Colonic mucosa (tissue), 4 donors: ENCODE data around the gene TRIM17. TPM values are rescaled to one million over a fixed set of nuclear protein-coding genes. Genes with fewer than 3 reads are reported as not detected.

ENCODE experiments used
- DNase-seq: peaks from one replicate; pipeline ENCODE4 v3.0.0-alpha.2; 2020
- H3K27ac ChIP-seq: fragments of 200-600 bp; one replicate; pipeline ENCODE4 v1.8.0; 2021
- H3K27me3 ChIP-seq: fragments of 200-600 bp; one replicate; pipeline ENCODE4 v1.8.0; 2021
- H3K36me3 ChIP-seq: fragments of 200-600 bp; one replicate; pipeline ENCODE4 v1.8.0; 2021
- H3K4me1 ChIP-seq: fragments of 200-600 bp; one replicate; pipeline ENCODE4 v1.8.0; 2021; ENCODE audit warnings: mild to moderate bottlenecking
- H3K4me3 ChIP-seq: fragments of 200-600 bp; one replicate; pipeline ENCODE4 v1.8.0; 2021
- H3K9ac ChIP-seq, 2 donors: one replicate each; pipeline ENCODE4 v1.7.0; 2013; ENCODE audit warnings: control low read depth in 2 of 2, low read depth in 2 of 2, low read length in 2 of 2
- H3K9me3 ChIP-seq: fragments of 200-600 bp; one replicate; pipeline ENCODE4 v1.8.0; 2021
- CTCF ChIP-seq: fragments of 200-600 bp; IDR thresholded peaks from one replicate; pipeline ENCODE4 v1.8.0; 2022; ENCODE audit warnings: antibody characterized with exemption, mild to moderate bottlenecking
- intact Hi-C: fragments of 100-400 bp; cut with DNase I; formaldehyde crosslinking; loops from one replicate; pipeline ENCODE4 v1.14.1; 2022
- total RNA-seq, 2 donors: library from RNA; stranded (reverse); fragmentation: NEBNext Ultra II Directional in 1 of 2; extraction: Animal tissue kit (Norgen Biotek cat#: 25700) in 1 of 2; gene quantifications; one replicate each; pipeline ENCODE4 v1.2.1, GENCODE V29; 2021
- donor health status: healthy.
- donor health status: DM: no; HTN: no; CAD: no.
- donor health status: DM: no; HTN: no; CAD: no.

TRIM17 gene
- total RNA-seq, 2 donors from 2014 or later, result 0.21 TPM; not detected in 1

DNA sequence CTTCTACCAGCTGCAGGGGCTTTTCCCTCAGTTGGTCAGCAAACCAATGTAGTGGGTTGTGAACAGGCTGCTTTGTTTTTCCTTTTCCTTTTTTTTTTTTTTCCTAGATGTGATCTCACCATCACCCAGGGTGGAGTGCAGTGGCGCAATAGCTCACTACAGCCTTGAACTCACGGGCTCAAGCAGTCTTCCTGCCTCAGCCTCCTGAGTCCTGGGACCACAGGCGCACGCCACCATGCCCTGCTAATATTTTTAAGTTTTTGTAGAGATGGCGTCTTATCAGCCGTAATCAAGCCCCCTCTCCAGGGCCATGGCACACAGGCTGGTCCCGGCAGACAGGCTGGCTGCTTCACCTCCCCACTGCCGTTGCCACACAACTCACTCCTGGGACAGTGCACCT, 6.6 kb downstream of the TRIM17 start:
- DNase-seq, result no peak
- Histone ChIP-seq H3K36me3 (no peaks in the 10 kb centered on the region), H3K4me1 (peaks cover 4% of the 10 kb centered on the region), H3K27me3 (no peaks in the 10 kb centered on the region), H3K9me3 (no peaks in the 10 kb centered on the region), H3K27ac (no peak overlapping the region), H3K9ac (no peak overlapping the region), H3K4me3 (no peak overlapping the region)
- intact Hi-C loops, result no loop called here
- no peak for TF ChIP-seq CTCF

- Histone ChIP-seq H3K36me3 (no peaks in the 10 kb centered on the region), H3K9ac (no peak overlapping the region), H3K27ac (no peak overlapping the region), H3K9me3 (no peaks in the 10 kb centered on the region), H3K27me3 (no peaks in the 10 kb centered on the region), H3K4me1 (peaks cover 12% of the 10 kb centered on the region), H3K4me3 (no peak overlapping the region)
- no peak for TF ChIP-seq CTCF
- no peak for DNase-seq
- intact Hi-C loops, result loop anchor here (5.0 kb wide), 1 partner anchor 48 kb away; a partner anchor contains a TSS
These were observed 7.5 kb downstream of the TRIM17 start for GRCh38 chr1:228408869-228409805.

DNA sequence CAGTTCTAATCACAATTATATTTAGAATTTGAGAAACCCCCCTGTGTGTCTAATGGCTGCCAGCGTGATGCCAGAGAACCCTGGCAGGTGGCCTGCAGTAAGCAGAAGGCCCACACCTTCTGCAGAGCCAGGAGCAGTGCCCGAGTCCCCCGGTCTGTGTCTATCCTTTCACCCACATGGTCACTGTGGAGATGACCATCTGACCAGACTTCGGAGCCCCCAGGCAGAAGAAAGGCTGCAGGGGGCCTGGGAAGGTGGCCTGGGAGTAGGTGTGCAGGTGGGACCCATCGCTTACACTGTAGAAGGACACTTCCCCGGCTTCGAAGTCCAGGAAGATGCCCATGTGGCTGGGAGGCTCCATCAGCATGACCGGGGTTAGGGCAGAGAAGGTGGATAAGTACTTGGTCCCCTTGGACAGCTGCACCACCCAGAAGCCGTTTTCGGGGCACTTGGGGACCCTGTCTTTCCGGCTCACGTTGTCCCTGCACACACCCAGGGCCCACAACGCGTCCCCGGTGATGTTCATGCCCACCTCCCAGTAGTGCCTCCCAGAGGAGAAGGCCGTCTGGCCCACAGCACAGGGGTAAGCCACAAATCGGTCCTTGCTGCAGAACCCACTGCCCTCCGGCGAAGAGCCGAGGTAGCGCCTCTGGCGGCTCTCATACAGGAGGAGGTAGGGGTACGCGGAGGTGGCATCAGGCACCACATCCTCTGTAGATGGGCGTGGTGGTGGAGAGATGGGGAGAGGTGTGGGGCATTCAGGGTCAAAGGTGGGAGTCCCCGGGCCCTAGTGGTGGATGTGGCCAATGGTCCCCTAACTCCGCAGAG, 8.4 kb downstream of the TRIM17 start:
- DNase-seq, result no peak
- Histone ChIP-seq H3K9me3 (no peaks in the 10 kb centered on the region), H3K27me3 (no peaks in the 10 kb centered on the region), H3K4me1 (peaks cover 15% of the 10 kb centered on the region), H3K4me3 (no peak overlapping the region), H3K9ac (no peak overlapping the region), H3K36me3 (no peaks in the 10 kb centered on the region), H3K27ac (no peak overlapping the region)
- TF ChIP-seq CTCF, result no peak
- intact Hi-C loops, result loop anchor here (5.0 kb wide), 1 partner anchor 49 kb away; a partner anchor contains a TSS

GRCh38 chr1:228407106-228408040, 9.3 kb downstream of the TRIM17 start:
- Histone ChIP-seq H3K4me1 (peaks cover 15% of the 10 kb centered on the region), H3K4me3 (peak overlapping the region; percentile 69), H3K27ac (peak overlapping the region; percentile 77), H3K36me3 (no peaks in the 10 kb centered on the region), H3K9ac (peak overlapping the region; percentile 52 to 92), H3K9me3 (no peaks in the 10 kb centered on the region), H3K27me3 (no peaks in the 10 kb centered on the region)
- TF ChIP-seq CTCF, result no peak
- no peak for DNase-seq
- intact Hi-C loops, result loop anchor here (5.0 kb wide), 1 partner anchor 50 kb away; a partner anchor contains a TSS

DNA sequence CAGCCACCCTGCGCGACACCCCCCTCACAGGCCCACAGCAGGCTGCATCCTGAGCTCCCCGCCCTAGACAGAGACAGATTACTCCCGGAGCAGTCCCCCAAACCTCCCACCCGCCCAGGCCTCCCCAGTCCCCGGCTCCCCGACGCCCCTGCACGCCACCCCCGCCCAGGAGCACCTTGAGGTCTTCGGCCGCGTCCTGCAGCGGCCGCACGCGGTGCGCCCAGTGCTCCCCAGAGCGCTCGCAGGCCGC, 10.8 kb downstream of the TRIM17 start:
- Histone ChIP-seq H3K4me3 (peak overlapping the region; percentile 69), H3K9me3 (no peaks in the 10 kb centered on the region), H3K4me1 (peaks cover 15% of the 10 kb centered on the region), H3K27me3 (no peaks in the 10 kb centered on the region), H3K36me3 (no peaks in the 10 kb centered on the region), H3K27ac (peak overlapping the region; percentile 93), H3K9ac (peak overlapping the region; percentile 91 to 95)
- TF ChIP-seq CTCF, result no peak
- intact Hi-C loops, result loop anchor here (5.0 kb wide), 1 partner anchor 51 kb away; a partner anchor contains a TSS
- DNase-seq, result no peak
